ENCODE measurements around the gene RPP25L. TPM values are rescaled to one million over a fixed set of nuclear protein-coding genes. Genes with fewer than 3 reads are reported as not detected.

RPP25L gene
- total and polyA plus RNA-seq, 9 of the 15 experiments (the other 6 are each of a cell fraction or from before 2014, with no cell fraction given), result 16.3 to 43.7 (median 29.0) TPM

DNA sequence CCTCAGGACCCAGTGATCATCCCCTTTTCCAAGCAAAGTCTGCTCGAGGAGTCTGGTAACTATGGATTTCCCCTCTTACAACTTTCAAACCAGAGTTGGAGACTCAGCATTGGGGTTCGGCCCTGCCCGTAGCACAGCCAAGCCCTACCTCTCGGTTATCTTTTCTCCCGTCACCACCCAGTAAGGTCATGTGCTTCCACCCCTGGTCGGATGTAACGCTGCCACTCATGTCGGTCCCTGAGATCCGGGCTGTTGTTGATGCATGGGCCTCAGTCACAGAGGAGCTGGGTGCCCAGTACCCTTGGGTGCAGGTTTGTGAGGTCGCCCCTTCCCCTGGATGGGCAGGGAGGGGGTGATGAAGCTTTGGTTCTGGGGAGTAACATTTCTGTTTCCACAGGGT lies 35.8 kb upstream of the RPP25L start:
- Histone ChIP-seq H3K27ac (ENCODE audit: extremely low read depth, low read depth, low read length) (peak overlapping the region; percentile 75; the same call in 2 of the 3 replicates), H3K9ac (ENCODE audit: insufficient read depth in 1 of 2, low read depth in 2 of 2, low read length in 2 of 2) (peak overlapping the region; percentile 80 to 90), H3K9me1 (ENCODE audit: control insufficient read depth, insufficient read depth, low read length) (peaks cover 7% of the 10 kb centered on the region), H3K36me3 (ENCODE audit: control insufficient read depth, insufficient read depth, low read length) (peaks cover 27% of the 10 kb centered on the region; the same call in 2 of the 3 replicates), H3K27me3 (ENCODE audit: control insufficient read depth in 2 of 2, insufficient read depth in 2 of 2, low read length in 2 of 2) (no peaks in the 10 kb centered on the region), H2AFZ (ENCODE audit: low read depth, low read length) (peak overlapping the region; percentile 97), H3K4me1 (replicated peaks in 1 of 2; ENCODE audit: control insufficient read depth in 2 of 2, insufficient read depth in 2 of 2, low read length in 2 of 2) (peaks cover 29 to 39% of the 10 kb centered on the region in 2 experiments), H3K79me2 (ENCODE audit: control insufficient read depth, insufficient read depth, low read length) (peaks cover 21% of the 10 kb centered on the region), H3K4me3 (peak overlapping the region; percentile 84), H3K9me3 (replicated peaks; ENCODE audit: control insufficient read depth, insufficient read depth, low read depth, low read length) (no peaks in the 10 kb centered on the region), H4K20me1 (replicated peaks; ENCODE audit: control insufficient read depth, insufficient read depth, low read length) (no peaks in the 10 kb centered on the region), H3K4me2 (ENCODE audit: insufficient read depth, low read length) (peak overlapping the region; percentile 92)
- BruUV-seq (replicated peaks), result no TSS peak
- ATAC-seq (peak; percentile 26; the same call in 2 of the 3 replicates), FAIRE-seq (peak; percentile 6), DNase-seq (ENCODE audit: extremely low read depth in 1 of 4, low spot score in 3 of 4) (peak in 2 of 4 experiments; percentile 35 to 60)
- WGBS (ENCODE audit: insufficient coverage, low coverage, missing lambda C conversion rate), result 3% methylated on average over 3 of the region's 10 CpGs
- CTCF ChIA-PET (ENCODE audit: low intra/inter-chr PET ratio), result interaction anchor here (1.0 to 1.2 kb wide), 2 partner anchors 17 to 54 kb away, joined by 3 read pairs; no protein-coding TSS in a partner anchor
- in situ Hi-C loops (cut with MboI), result no loop called here
- intact Hi-C loops (cut with micrococcal nuclease), result no loop called here
- POLR2A ChIA-PET, result interaction anchor here (0.6 to 1.2 kb wide), 4 partner anchors 12 to 41 kb away, joined by 3 to 4 read pairs (median 3); no protein-coding TSS in a partner anchor
- TF ChIP-seq JUND (IDR thresholded peaks at IDR 0.05; ENCODE audit: borderline replicate concordance, low read depth, low read length), result no peak
- 0 out of 3 replicates have a peak, but pooled peaks have one; percentile 10 for TF ChIP-seq JUND (tag; IDR thresholded peaks at IDR 0.05; ENCODE audit: borderline replicate concordance, low read depth, low read length)
- no peak for TF ChIP-seq PHTF2 (CRISPR knock-in tag; IDR thresholded peaks at IDR 0.05)
- TF ChIP-seq ZBTB7A (IDR thresholded peaks at IDR 0.05; ENCODE audit: borderline replicate concordance, control insufficient read depth, low read depth, low read length), result no peak
- TF ChIP-seq RAD51 (IDR thresholded peaks at IDR 0.05; ENCODE audit: borderline replicate concordance, low read depth), result peak; percentile 27; the same call in 1 of the 2 replicates
- TF ChIP-seq NFIX (CRISPR knock-in tag; IDR thresholded peaks at IDR 0.05; ENCODE audit: low read depth), result no peak
- TF ChIP-seq, protein P1, sequence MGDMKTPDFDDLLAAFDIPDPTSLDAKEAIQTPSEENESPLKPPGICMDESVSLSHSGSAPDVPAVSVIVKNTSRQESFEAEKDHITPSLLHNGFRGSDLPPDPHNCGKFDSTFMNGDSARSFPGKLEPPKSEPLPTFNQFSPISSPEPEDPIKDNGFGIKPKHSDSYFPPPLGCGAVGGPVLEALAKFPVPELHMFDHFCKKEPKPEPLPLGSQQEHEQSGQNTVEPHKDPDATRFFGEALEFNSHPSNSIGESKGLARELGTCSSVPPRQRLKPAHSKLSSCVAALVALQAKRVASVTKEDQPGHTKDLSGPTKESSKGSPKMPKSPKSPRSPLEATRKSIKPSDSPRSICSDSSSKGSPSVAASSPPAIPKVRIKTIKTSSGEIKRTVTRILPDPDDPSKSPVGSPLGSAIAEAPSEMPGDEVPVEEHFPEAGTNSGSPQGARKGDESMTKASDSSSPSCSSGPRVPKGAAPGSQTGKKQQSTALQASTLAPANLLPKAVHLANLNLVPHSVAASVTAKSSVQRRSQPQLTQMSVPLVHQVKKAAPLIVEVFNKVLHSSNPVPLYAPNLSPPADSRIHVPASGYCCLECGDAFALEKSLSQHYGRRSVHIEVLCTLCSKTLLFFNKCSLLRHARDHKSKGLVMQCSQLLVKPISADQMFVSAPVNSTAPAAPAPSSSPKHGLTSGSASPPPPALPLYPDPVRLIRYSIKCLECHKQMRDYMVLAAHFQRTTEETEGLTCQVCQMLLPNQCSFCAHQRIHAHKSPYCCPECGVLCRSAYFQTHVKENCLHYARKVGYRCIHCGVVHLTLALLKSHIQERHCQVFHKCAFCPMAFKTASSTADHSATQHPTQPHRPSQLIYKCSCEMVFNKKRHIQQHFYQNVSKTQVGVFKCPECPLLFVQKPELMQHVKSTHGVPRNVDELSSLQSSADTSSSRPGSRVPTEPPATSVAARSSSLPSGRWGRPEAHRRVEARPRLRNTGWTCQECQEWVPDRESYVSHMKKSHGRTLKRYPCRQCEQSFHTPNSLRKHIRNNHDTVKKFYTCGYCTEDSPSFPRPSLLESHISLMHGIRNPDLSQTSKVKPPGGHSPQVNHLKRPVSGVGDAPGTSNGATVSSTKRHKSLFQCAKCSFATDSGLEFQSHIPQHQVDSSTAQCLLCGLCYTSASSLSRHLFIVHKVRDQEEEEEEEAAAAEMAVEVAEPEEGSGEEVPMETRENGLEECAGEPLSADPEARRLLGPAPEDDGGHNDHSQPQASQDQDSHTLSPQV (IDR thresholded peaks at IDR 0.05), result peak; percentile 52; the same call in 1 of the 2 replicates
- TF ChIP-seq FOXA1 (IDR thresholded peaks at IDR 0.05; ENCODE audit: borderline replicate concordance), result no peak
- TF ChIP-seq, protein P2, sequence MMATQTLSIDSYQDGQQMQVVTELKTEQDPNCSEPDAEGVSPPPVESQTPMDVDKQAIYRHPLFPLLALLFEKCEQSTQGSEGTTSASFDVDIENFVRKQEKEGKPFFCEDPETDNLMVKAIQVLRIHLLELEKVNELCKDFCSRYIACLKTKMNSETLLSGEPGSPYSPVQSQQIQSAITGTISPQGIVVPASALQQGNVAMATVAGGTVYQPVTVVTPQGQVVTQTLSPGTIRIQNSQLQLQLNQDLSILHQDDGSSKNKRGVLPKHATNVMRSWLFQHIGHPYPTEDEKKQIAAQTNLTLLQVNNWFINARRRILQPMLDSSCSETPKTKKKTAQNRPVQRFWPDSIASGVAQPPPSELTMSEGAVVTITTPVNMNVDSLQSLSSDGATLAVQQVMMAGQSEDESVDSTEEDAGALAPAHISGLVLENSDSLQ (IDR thresholded peaks at IDR 0.05), result peak; percentile 79
- peak; percentile 23; the same call in 1 of the 2 replicates for TF ChIP-seq CTBP1 (IDR thresholded peaks at IDR 0.05; ENCODE audit: borderline replicate concordance)
- TF ChIP-seq, protein P3, sequence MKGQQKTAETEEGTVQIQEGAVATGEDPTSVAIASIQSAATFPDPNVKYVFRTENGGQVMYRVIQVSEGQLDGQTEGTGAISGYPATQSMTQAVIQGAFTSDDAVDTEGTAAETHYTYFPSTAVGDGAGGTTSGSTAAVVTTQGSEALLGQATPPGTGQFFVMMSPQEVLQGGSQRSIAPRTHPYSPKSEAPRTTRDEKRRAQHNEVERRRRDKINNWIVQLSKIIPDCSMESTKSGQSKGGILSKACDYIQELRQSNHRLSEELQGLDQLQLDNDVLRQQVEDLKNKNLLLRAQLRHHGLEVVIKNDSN (CRISPR knock-in tag; IDR thresholded peaks at IDR 0.05), result peak; percentile 60
- TF ChIP-seq, protein P4, sequence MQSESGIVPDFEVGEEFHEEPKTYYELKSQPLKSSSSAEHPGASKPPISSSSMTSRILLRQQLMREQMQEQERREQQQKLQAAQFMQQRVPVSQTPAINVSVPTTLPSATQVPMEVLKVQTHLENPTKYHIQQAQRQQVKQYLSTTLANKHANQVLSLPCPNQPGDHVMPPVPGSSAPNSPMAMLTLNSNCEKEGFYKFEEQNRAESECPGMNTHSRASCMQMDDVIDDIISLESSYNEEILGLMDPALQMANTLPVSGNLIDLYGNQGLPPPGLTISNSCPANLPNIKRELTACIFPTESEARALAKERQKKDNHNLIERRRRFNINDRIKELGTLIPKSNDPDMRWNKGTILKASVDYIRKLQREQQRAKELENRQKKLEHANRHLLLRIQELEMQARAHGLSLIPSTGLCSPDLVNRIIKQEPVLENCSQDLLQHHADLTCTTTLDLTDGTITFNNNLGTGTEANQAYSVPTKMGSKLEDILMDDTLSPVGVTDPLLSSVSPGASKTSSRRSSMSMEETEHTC (IDR thresholded peaks at IDR 0.05), result peak; percentile 63; the same call in 1 of the 2 replicates

Data from K562 (cell line).